LNCAP (cell line): Measurements from ENCODE around the gene TMEFF1.

ENCODE experiments used
- TF ChIP-seq, protein P1 (sequence below): fragments of 450-650 bp; IDR thresholded peaks from 2 replicates; pipeline ENCODE4 v1.5.1; 2017; ENCODE audit warnings: mild to moderate bottlenecking

Gene TMEFF1

DNA sequence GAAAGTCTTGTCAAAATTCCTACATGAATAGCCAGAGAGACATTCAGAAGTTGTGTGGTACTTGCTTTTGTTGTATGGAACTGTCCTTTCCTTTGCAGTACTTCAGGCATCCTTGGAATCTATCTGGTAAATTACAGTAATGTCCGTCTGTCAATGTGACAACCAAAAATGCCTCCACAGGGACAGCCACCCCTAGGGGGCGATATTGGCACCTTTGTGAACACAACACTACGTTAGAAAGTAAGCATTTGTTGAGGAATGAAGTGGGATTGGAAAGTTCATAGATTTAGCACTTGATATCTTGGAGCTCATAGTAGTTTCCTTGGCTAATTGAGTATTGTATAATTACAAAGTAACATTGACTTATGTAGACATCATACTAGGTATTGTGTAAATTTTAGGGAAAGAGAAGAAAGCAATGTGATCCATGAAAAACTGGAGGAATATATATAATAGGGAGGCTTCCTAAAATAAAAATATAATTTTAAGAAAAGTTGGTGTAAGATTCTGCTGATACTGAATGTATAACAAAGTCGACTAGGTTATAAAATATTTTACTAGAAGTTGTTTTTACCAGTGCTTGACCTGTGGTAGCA, 32.7 kb downstream of the TMEFF1 start:
- TF ChIP-seq, protein P1, sequence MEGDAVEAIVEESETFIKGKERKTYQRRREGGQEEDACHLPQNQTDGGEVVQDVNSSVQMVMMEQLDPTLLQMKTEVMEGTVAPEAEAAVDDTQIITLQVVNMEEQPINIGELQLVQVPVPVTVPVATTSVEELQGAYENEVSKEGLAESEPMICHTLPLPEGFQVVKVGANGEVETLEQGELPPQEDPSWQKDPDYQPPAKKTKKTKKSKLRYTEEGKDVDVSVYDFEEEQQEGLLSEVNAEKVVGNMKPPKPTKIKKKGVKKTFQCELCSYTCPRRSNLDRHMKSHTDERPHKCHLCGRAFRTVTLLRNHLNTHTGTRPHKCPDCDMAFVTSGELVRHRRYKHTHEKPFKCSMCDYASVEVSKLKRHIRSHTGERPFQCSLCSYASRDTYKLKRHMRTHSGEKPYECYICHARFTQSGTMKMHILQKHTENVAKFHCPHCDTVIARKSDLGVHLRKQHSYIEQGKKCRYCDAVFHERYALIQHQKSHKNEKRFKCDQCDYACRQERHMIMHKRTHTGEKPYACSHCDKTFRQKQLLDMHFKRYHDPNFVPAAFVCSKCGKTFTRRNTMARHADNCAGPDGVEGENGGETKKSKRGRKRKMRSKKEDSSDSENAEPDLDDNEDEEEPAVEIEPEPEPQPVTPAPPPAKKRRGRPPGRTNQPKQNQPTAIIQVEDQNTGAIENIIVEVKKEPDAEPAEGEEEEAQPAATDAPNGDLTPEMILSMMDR = peak; percentile 85

DNA sequence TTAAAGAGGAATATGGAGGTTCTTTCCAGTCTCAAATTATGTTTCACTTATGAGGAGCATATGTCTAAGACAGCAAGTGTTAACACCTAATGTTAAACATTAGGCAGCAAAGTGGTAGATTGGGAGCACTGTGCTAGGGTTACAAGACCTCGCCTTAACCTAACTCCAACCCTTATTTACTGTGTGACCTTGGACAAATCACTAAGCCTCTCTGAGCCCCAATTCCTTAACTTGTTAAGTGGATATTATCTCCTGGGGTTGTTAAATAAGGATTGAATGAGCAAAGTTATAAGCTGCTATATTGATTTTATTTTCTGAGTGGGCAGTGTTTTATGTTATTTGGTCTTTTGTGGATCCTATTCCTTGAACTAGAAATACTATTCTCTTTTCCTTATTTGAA, 38.3 kb downstream of the TMEFF1 start:
- TF ChIP-seq, protein P1 = no peak

DNA sequence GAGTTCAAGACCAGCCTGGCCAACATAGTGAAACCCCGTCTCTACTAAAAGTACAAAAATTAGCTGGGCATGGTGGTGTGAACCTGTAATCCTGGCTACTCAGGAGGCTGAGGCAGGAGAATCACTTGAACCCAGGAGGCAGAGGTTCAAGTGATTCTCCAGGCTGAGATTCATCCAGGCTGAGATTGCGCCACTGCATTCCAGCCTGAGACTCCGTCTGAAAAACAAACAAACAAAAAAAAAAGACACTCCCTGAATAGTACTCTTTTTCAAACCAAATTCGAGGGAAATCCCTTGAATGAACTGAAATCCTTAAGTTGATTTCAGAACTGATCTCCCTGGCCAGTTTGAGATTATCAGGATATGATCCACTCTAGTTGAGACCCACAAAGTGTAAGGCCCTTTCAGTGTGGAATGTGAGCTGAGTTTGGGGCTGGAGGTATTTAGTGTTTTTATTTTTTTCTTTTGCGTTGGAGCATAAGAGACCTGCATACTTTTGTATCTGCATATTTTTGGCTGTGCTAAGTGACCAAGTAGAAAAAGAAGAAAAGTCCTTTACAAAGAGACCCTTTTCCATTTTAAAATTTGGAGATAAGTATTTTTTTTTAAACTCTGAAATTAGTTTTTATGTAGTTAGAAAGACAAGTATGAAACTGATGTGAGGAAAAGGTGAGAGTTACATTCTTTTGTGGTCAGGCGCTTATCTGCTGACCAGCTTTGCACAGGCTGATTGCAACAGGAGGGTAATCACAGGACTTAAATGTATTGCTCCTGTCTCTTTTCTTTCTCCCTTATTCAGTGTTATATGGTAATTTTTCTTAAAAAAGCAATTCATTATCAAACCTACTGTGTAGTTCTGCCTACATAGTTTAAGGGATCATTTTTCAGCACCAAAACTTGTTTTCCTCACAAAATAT, 42.9 kb downstream of the TMEFF1 start:
- TF ChIP-seq, protein P1 = no peak

DNA sequence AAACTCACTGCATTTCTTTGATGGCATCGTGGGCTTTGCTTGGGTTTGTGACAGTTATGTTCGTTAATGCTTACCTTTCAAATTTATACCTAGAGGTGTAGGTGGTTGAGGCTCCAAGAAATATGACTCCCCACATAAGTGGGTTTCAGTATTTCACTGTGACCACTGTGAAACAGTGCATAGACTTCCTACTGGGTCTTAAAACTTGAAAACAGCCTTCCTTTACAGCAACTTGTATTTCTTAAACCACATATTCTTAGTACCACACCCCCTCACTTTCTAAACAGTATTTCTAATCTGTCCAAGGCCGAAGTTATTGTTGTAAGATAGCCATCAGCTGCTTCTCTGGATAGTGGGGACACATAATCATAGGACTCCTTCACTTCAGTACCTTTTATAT, 48.3 kb downstream of the TMEFF1 start:
- TF ChIP-seq, protein P1 = no peak

DNA sequence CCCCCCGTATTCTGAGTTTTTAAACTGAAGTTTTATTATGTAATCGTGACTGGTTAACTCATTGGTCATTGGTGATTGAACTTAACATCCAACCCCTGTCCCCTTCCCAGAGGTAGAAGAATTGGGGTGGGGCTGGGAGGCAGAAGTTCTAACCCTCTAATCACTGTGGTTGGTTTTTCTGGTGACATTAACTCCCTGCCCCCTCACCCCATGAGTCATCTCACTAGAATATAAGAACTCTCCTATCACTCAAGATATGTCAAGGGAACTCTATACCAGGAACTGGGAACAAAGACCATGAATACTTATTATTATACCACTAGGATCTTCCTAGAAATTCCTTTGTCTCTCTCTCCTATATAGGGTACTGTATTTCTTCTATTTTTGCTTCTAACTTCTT, 52.6 kb downstream of the TMEFF1 start:
- TF ChIP-seq, protein P1 = no peak

DNA sequence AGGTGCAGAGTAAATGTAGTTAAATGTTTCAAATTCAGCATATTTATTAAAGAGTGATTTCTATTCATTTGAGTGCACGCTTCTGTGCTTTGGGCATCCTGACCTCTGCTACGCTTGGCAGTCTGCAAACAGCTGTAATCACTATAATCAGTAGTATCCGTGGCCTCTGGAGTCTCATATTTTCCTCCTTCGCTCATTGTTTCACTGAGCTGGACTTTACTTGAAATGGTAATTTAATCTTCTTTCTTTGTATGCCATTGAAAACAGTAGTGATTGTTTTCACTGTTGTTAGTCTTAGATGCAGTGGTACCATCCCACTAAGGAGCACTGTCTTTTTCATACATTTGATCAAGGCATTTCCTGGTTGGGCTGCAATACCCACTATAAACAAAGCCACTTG, 61.5 kb downstream of the TMEFF1 start:
- TF ChIP-seq, protein P1 = no peak

DNA sequence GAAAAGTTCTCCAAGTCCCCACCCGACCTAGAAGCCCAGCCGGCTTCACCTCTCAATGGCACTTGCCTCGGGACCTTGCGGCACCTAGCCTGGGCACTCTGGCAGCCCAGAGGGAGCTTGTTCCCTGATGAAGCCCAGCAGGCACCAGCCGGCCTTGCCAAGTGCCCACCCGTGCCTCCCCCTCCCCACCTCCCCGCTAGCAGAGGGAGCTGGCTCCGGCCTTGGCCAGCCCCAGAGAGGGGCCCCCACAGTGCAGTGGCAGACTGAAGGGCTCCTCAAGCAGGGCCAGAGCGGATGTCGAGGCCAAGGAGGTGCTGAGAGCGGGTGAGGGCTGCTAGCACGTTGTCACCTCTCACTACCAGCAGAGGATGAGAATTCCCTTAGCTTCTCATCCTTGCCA, 67.4 kb downstream of the TMEFF1 start:
- TF ChIP-seq, protein P1 = no peak
